HG03045 (cell line): ENCODE measurements around the gene SMPD4.
A peak's percentile ranks its signal among the peaks of the same experiment; 100 is the strongest.
"Not testable (repeated sequence)": the region's sequence is repeated elsewhere in the genome, so short reads cannot be mapped to it uniquely, and the experiment has no call there.

Source experiments
- ATAC-seq: cut with Tn5 transposase; IDR thresholded peaks from one replicate; pipeline ENCODE4 v1.9.1; 2021; ENCODE audit warnings: mild to moderate bottlenecking, moderate library complexity; ENCODE audit not compliant: unreplicated experiment

The SMPD4 gene, protein sequence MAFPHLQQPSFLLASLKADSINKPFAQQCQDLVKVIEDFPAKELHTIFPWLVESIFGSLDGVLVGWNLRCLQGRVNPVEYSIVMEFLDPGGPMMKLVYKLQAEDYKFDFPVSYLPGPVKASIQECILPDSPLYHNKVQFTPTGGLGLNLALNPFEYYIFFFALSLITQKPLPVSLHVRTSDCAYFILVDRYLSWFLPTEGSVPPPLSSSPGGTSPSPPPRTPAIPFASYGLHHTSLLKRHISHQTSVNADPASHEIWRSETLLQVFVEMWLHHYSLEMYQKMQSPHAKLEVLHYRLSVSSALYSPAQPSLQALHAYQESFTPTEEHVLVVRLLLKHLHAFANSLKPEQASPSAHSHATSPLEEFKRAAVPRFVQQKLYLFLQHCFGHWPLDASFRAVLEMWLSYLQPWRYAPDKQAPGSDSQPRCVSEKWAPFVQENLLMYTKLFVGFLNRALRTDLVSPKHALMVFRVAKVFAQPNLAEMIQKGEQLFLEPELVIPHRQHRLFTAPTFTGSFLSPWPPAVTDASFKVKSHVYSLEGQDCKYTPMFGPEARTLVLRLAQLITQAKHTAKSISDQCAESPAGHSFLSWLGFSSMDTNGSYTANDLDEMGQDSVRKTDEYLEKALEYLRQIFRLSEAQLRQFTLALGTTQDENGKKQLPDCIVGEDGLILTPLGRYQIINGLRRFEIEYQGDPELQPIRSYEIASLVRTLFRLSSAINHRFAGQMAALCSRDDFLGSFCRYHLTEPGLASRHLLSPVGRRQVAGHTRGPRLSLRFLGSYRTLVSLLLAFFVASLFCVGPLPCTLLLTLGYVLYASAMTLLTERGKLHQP

DNA sequence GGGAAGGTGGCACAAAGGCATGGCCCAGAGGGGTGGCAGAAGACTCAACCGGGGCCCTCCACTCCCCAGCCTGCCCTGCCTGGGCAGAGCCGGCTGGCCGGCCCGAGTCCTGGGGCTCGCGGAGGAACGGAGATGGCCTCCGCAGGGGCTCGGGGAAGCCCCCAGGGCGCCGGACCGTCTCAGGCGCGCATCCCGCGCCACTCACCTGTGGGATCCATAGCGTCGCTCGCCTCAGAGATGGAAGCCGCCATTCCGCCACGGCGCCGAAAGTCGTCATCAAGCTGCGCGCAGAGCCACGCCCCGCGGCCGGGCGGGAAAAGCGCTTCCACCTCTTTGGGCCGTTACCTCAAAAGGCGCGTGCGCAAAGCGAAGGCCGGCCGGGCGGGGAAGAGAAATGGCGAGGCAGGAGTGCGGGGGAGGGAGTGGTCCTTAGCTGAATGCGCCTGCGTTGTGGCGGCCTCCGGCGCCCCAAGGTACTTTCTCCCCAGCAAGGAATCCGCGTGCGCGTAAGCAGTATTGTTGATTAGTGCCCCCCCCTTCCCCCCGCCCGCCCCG, at the start of gene SMPD4:
SMPD4 (minus strand) TSS at position 278 of the 555 bp plus-strand sequence. CDS start 5,010 bp downstream, outside the sequence.
- peak; percentile 58 for ATAC-seq

DNA sequence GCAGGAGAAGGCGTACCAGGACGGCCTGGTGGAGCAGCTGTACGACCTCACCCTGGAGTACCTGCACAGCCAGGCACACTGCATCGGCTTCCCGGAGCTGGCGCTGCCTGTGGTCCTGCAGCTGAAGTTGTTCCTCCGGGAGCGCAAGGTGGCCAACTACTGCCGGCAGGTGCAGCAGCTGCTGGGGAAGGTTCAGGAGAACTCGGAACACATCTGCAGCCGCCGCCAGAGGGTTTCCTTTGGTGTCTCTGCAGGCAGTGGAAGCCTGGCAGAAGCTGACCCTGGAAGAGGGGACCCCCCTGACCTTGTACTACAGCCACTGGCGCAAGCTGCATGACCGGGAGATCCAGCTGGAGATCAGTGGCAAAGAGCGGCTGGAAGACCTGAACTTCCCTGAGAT, 49.5 kb upstream of the SMPD4 start:
- not testable (repeated sequence) for ATAC-seq

DNA sequence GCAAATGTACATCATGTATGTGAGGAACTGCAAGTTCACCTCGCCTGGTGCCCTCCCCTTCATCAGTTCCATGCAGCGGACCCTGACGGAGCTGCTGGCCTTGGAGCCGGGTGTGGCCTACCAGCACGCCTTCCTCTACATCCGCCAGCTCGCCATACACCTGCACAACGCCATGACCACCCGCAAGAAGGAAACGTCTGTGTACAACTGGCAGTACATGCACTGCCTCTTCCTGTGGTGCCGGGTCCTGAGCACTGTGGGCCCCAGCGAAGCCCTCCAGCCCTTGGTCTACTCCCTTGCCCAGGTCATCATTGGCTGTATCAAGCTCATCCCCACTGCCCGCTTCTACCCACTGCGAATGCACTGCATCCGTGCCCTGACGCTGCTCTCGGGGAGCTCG, 49.0 kb upstream of the SMPD4 start:
- not testable (repeated sequence) for ATAC-seq

DNA sequence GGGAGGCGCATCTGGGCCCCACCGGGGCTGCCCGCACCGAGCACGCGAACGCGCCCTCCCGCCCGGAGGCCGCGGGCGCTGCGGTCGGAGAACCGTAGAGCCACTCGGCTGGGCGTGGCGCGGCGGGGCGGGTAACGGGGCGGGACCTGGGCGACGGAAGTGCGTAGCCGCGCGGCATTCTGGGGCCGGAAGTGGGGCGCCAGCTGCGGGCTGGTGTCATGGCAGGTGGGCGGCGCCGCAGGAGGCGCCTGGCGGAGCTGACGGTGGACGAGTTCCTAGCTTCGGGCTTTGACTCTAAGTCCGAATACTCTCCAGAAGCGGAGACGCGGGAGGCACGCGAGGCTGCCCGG, 47.7 kb upstream of the SMPD4 start:
- not testable (repeated sequence) for ATAC-seq

DNA sequence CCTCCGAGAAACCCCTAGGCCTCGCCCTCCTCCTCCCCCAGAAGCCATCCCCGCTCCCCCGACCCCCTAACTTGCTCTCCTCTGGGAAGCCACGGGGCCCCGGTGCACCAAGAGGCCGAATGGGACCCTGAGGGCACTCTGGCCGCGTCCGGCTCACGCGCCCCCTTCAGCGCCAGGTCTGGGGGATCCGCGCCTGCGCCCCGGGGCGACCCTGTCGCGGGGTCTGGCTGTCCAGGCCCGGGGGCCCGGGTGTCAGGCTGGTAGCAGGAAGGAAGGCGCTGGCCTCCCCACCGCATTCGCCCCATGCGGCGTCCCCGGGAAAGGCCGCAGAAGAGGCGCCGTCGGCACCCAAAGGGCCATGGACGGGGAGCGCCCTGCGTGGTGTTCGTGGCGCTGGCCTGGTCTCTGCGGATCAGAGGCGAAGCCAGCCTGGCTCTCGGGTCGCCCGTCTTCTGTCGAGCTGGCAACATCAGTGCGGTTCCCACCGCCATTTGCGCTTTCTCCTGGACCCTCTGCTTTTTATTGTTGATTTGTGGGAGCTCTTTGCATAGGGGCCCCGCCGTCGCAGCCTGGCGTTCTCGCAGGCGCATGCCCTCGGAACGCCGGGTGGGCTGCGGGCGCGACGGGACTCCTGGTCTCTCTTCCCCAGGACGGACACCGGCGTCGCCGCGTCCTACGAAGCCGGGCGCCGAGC, 47.2 kb upstream of the SMPD4 start:
- not testable (repeated sequence) for ATAC-seq

DNA sequence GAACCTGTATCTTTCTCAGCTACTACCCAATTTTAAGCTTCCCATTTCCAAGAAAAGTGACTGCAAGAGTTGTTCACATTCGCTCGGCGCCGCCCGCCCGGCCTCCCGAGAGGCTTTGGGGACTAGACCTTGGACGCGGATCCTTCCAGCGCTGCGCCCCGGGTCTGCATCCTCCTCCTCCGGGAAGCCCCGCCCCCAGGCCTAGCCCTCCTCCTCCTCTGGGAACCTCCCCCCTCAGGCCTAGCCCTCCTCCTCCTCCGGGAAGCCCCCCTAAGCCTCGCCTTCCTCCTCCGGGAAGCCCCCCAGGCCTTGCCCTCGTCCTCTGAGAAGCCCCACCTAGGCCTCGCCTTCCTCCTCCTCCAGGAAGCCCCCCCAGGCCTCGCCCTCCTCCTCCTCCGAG, 46.6 kb upstream of the SMPD4 start:
- ATAC-seq = not testable (repeated sequence)

DNA sequence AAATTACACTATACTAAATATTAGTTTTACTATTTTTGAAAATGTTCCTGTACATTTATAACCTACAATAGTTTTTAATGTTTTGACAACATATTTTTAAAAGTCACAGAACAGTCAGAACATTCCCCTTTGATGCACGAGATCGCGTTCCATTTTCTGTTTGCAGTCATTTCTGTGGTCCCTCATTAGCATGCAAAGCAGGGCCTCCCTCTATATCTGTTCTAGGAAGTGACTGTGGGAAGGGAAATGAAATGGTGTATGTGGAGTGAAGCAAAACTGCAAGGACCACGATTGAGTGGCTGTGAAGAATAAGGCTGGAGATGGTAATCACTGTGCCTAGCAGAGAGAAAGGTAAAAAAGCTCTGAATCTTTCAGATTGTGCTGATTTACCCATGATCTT, 41.1 kb upstream of the SMPD4 start:
- peak; percentile 91 for ATAC-seq

DNA sequence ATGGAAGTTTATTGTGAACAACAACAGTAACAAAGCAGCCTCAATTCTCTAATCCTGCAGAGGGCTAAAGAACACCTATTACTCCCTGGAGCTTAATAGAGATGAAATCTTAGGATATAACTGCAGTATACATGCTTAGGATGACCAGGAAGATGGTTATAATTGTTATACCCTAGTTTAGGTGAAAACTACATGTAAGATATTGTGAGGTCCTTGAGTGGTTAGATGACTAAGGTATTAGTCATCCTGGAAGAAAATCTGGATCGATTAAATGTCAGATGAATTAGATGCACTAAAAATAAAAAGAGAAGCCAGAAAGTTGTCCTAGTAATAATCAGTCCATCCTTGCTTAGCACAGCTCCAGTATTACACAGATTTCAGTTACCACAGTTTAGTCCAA, 39.1 kb upstream of the SMPD4 start:
- ATAC-seq = not testable (repeated sequence)

DNA sequence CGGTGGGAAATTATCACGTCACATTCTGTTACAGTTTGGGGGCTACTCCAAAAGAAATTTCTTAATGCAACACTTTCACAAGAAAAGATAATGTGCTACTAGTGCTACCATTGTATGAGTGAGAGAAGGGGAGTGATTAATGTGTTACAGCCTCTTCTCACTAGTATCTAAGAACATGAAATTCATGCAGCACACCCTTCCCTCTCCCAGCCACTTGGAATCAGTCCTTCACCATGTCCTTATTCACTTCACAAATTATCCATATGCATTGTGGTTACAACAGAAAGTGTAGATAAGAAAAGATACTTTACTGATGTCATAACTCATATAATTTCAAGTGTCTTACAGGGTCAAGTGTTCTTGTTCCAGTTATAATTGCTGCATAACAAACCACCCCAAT, 37.7 kb upstream of the SMPD4 start:
- not testable (repeated sequence) for ATAC-seq

DNA sequence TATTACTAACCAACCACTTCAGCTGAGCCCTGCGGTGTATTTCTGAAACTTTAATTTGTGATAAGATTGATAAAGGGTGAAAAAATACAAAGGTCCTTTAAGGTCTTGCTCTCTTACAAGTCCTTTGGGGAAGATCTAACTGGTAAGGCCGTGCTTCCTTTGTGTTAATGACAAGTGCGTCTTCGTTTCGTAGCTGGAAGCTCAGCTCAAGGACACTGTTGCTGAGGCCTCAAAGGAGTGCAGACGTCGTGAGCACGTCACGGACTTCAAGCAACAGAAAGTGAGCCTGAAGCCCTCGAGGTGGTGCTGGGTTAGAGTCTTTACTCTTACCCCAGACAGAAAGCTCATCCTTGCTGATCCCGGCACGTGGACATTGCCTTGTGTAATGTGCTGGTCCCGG, 25.6 kb upstream of the SMPD4 start:
- ATAC-seq = not testable (repeated sequence)

DNA sequence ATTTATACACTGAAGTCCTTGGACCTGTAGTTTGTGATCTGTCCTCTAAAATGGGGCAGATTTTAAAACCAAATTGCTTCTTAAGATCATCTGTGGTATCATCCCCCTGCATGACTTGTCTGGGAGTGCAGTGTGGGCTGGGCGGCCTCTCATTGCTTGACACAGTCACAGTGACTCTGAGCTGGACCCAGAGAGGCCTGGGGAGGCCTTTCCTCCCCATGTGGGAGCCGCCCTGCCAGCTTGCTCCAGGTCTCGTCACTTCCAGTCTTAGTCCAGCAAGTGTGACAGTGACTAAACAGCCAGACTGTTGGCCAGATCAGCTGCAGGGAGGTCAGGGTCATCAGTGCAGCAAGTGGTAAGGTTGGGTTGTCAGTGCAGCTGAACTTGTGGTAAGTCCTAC, 21.7 kb upstream of the SMPD4 start:
- ATAC-seq = not testable (repeated sequence)

DNA sequence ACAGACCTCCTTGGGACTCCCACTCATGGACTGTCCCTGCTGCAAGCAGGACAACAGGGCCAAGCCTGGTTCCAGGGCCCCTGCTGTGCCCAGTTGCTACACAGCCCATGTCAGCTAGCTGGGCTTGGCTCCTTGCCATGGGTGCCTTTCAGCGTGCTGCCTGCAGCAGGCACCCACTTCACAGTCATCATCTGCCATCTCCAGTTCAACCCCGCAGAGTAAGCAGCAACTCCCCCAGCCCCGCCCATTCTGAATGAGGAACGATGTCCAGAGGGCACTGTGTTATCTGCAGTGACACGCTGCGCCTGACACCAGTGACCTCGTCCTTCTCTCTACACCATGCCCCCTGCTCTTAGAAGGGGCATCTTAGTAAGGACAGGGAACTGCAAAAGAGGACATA, 21.1 kb upstream of the SMPD4 start:
- ATAC-seq = not testable (repeated sequence)

DNA sequence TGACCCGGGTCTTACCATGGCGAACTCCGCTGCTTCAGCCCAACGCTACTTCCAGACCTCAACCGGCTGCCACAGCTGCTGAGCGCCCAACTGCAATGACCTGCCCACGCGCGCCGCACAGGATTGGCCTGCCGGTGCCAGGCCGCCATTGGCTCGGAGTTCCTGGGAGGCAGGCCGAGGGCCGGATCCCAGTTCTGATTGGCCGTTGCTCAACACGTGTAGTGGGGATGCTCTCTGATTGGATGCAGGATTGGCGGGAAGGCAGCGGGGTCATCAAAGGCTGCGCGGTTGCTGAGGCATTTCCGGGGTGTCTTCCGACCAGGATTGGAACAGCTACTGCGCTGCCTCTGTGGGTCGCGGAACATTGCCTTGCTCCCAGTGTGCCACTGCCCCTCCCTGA, 16.9 kb upstream of the SMPD4 start, which contains the start of gene TUBA3E:
TUBA3E (minus strand) TSS at position 97 of the 400 bp plus-strand sequence; CDS start at position 18, 79 bp downstream.
- no peak for ATAC-seq

DNA sequence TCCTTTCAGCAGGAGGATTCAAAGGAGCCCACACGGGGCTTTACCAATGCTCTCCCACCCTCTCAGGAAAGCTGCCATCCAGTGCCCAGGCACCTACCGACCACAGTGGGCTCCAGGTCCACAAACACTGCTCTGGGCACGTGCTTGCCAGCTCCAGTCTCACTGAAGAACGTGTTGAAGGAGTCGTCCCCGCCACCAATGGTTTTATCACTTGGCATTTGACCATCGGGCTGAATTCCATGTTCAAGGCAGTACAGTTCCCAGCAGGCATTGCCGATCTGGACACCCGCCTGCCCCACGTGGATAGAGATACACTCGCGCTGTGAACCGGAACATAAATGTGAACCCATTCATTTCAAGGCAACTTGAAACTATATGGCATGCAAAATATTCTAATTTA, 14.7 kb upstream of the SMPD4 start:
- not testable (repeated sequence) for ATAC-seq

DNA sequence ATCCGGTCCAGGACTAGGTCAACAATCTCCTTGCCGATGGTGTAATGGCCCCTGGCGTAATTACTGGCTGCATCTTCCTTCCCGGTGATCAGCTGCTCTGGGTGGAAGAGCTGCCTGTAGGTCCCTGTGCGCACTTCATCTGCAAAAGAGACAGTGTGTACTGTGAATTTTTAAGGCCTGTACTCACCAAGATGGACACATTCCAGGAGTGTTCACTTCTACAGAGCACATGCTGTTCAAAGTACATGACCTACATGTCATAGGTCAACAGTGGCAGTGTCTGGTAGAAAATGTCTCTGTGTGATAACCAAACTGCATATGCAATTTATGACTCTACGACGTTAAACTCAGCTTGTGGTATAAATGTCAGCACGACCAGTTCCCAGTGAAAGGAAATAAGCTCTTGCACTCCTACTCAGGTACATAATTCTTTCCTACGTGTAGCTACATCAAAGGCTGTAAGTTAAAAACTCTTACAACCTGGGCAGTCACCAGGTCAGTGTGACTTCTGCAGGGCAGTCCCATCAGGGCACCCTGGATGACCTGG, 13.8 kb upstream of the SMPD4 start:
- not testable (repeated sequence) for ATAC-seq

DNA sequence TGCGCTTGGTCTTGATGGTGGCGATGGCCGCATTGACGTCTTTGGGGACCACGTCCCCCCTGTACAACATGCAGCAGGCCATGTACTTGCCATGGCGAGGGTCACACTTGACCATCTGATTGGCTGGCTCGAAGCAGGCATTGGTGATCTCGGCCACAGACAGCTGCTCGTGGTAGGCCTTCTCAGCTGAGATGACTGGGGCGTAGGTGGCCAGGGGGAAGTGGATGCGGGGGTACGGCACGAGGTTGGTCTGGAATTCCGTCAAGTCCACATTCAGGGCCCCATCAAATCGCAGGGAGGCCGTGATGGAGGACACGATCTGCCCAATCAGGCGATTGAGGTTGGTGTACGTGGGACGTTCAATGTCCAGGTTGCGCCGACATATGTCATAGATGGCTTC, 12.4 kb upstream of the SMPD4 start:
- ATAC-seq = not testable (repeated sequence)

DNA sequence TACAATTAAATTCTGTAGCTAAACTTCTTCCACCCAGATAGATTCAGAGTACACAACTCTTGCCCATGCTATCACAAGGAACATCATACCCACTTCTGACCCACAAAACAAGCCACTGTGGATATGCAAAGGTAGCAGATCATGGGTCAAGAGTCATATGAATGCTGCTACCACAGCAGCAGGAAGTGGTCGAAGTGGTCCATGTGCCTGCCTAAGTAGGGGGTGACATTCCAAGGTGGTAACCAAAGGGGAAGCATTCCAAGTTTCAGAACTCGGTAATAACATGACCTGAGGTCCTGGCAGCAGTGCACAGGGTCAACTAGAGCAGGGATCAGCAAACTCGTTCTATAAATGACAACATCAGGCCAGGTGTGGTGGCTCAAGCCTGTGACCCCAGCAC, 11.0 kb upstream of the SMPD4 start:
- not testable (repeated sequence) for ATAC-seq

DNA sequence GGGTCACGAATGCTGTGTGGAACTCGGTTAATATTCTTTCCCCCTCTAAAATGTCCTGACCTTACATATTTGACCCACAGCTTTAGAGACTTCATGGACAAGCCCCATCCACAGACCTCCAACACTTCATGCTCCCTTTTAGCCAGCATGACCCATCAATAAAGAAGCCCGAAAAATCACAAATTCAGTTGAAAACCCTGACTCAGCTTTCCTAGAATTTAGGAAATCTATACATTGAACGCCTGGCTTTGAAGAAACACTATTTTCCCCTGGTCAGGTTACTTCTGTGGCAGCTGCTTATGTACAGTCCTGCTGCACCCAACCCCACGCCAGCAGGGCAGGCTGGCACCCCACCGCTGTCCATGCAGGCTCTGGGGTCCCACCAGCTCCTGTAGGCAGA, 9.9 kb upstream of the SMPD4 start:
- ATAC-seq = not testable (repeated sequence)

DNA sequence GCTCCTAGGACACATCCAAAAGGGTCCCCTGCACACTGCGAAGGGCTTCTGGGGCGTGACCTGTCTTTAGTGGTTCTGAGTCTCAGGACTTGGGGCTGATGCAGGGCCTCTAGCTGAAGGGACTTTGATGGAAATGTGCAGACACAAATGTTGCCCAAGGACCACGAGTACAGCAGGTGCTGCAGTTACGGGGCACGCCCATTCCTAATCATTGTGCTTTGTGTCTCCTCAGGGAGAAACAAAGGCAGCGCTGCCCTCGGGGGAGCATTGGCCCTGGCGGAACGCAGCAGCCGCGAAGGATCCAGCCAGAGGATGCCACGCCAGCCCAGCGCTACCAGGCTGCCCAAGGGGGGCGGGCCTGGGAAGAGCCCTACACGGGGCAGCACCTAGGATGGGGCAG, 8.8 kb upstream of the SMPD4 start:
- ATAC-seq = no peak

DNA sequence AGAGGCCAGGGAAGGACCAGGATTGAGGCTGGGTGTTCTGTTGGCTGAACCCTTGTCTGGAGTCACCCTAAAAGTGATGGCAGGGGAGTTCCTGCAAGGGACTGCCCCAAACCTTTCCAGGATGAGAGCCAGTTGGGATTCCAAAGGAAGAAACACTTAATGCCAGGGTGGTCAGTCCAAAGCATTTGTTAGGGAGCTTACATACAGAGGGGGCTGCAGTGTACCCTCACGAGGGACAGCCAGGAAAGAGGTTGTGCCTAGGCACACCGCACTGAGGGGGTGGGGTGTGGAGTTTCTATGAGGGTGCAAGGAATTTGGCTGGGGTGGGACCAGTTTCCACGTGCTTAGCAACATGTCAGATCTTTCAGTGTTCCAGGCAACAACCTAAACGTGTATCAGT, 7.6 kb upstream of the SMPD4 start:
- not testable (repeated sequence) for ATAC-seq
